ENCODE measurements around the gene SLC4A3. TPM values are rescaled to one million over a fixed set of nuclear protein-coding genes. Genes with fewer than 3 reads are reported as not detected.
A peak's percentile ranks its signal among the peaks of the same experiment; 100 is the strongest.

SLC4A3 gene
- total RNA-seq, 1 experiment from 2014 or later = 8.7 TPM

DNA sequence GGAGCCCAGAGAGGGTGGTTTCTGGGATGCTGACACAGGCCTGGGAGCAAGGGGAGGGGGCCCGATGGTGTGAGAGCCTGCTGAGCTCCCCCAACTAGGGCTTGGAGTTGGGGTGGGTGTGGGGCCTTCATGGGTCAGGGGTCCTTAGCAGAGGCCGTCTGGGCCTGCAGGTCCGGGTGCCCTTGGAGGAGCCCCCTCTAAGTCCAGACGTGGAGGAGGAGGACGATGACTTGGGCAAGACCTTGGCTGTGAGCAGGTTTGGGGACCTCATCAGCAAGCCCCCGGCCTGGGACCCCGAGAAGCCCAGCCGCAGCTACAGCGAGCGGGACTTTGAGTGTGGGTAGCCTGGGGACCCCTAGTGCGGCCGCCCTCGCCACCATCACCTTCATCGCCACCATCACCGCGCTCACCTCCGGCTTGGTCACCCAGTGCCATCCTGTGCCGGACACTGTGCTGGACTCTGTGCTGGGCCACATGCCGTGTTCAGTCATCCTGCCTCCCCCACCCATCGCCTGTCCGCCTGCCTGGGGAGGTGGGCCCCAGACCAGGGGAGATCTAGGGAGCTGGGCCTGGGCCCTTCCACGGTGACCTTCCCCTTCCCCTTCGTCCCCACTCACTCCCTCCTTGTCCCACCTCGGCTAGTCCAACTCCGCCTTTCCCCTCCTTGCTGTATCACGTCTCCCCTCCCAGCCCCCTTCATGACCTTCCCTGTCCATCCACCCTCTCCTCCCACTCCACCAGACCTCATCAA, 980 bp downstream of the SLC4A3 start:
- peaks cover 19% of the 10 kb centered on the region; the same call in 1 of the 2 replicates for H3K27me3 Mint-ChIP-seq (ENCODE audit: low read depth)
- no peak for TF ChIP-seq TEAD1 (CRISPR knock-in tag; IDR thresholded peaks at IDR 0.05)
- TF ChIP-seq, protein P1, sequence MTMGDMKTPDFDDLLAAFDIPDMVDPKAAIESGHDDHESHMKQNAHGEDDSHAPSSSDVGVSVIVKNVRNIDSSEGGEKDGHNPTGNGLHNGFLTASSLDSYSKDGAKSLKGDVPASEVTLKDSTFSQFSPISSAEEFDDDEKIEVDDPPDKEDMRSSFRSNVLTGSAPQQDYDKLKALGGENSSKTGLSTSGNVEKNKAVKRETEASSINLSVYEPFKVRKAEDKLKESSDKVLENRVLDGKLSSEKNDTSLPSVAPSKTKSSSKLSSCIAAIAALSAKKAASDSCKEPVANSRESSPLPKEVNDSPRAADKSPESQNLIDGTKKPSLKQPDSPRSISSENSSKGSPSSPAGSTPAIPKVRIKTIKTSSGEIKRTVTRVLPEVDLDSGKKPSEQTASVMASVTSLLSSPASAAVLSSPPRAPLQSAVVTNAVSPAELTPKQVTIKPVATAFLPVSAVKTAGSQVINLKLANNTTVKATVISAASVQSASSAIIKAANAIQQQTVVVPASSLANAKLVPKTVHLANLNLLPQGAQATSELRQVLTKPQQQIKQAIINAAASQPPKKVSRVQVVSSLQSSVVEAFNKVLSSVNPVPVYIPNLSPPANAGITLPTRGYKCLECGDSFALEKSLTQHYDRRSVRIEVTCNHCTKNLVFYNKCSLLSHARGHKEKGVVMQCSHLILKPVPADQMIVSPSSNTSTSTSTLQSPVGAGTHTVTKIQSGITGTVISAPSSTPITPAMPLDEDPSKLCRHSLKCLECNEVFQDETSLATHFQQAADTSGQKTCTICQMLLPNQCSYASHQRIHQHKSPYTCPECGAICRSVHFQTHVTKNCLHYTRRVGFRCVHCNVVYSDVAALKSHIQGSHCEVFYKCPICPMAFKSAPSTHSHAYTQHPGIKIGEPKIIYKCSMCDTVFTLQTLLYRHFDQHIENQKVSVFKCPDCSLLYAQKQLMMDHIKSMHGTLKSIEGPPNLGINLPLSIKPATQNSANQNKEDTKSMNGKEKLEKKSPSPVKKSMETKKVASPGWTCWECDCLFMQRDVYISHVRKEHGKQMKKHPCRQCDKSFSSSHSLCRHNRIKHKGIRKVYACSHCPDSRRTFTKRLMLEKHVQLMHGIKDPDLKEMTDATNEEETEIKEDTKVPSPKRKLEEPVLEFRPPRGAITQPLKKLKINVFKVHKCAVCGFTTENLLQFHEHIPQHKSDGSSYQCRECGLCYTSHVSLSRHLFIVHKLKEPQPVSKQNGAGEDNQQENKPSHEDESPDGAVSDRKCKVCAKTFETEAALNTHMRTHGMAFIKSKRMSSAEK (CRISPR knock-in tag; IDR thresholded peaks at IDR 0.05; ENCODE audit: borderline replicate concordance) = no peak
- TF ChIP-seq GTF2I (CRISPR knock-in tag; conservative IDR thresholded peaks at IDR 0.05) = no peak
- no peak for TF ChIP-seq MLX (CRISPR knock-in tag; IDR thresholded peaks at IDR 0.05)
- TF ChIP-seq, protein P2, sequence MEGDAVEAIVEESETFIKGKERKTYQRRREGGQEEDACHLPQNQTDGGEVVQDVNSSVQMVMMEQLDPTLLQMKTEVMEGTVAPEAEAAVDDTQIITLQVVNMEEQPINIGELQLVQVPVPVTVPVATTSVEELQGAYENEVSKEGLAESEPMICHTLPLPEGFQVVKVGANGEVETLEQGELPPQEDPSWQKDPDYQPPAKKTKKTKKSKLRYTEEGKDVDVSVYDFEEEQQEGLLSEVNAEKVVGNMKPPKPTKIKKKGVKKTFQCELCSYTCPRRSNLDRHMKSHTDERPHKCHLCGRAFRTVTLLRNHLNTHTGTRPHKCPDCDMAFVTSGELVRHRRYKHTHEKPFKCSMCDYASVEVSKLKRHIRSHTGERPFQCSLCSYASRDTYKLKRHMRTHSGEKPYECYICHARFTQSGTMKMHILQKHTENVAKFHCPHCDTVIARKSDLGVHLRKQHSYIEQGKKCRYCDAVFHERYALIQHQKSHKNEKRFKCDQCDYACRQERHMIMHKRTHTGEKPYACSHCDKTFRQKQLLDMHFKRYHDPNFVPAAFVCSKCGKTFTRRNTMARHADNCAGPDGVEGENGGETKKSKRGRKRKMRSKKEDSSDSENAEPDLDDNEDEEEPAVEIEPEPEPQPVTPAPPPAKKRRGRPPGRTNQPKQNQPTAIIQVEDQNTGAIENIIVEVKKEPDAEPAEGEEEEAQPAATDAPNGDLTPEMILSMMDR (IDR thresholded peaks at IDR 0.05) = no peak
- no peak for TF ChIP-seq PRRX2 (CRISPR knock-in tag; IDR thresholded peaks at IDR 0.05)
- TF ChIP-seq, protein P3, sequence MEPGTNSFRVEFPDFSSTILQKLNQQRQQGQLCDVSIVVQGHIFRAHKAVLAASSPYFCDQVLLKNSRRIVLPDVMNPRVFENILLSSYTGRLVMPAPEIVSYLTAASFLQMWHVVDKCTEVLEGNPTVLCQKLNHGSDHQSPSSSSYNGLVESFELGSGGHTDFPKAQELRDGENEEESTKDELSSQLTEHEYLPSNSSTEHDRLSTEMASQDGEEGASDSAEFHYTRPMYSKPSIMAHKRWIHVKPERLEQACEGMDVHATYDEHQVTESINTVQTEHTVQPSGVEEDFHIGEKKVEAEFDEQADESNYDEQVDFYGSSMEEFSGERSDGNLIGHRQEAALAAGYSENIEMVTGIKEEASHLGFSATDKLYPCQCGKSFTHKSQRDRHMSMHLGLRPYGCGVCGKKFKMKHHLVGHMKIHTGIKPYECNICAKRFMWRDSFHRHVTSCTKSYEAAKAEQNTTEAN (CRISPR knock-in tag; IDR thresholded peaks at IDR 0.05) = no peak
- no peak overlapping the region for H3K27ac Mint-ChIP-seq
- H3K9me3 Mint-ChIP-seq = no peaks in the 10 kb centered on the region
- no peak for ATAC-seq
- ChIA-PET CTCF (interaction anchor here (0.8 to 3.9 kb wide), 8 partner anchors 9 to 136 kb away, joined by 3 to 24 read pairs (median 3); no protein-coding TSS in a partner anchor), POLR2A (no interaction called here)
- H3K4me3 Mint-ChIP-seq = peak overlapping the region; percentile 61
- H3K36me3 Mint-ChIP-seq = no peaks in the 10 kb centered on the region
- peaks cover 6% of the 10 kb centered on the region for H3K4me1 Mint-ChIP-seq
- no peak for DNase-seq (ENCODE audit: low spot score)

- DNase-seq (ENCODE audit: low spot score) (no peak), ATAC-seq (no peak)
- CTCF ChIA-PET = interaction anchor here (1.2 to 3.9 kb wide), 4 partner anchors 9 to 69 kb away, joined by 3 to 24 read pairs (median 12); no protein-coding TSS in a partner anchor
- POLR2A ChIA-PET = interaction anchor here (1.0 kb wide), 1 partner anchor 9 kb away, joined by 3 read pairs; no protein-coding TSS in a partner anchor
- Mint-ChIP-seq H3K4me3 (no peak overlapping the region), H3K4me1 (peaks cover 6% of the 10 kb centered on the region), H3K36me3 (no peaks in the 10 kb centered on the region), H3K27ac (no peak overlapping the region), H3K9me3 (no peaks in the 10 kb centered on the region), H3K27me3 (ENCODE audit: low read depth) (peaks cover 19% of the 10 kb centered on the region; the same call in 1 of the 2 replicates)
- TF ChIP-seq JAZF1 (CRISPR knock-in tag; IDR thresholded peaks at IDR 0.05) (no peak), NR3C1 (CRISPR knock-in tag; conservative IDR thresholded peaks at IDR 0.05; ENCODE audit: low read depth) (no peak), FOXJ3 (CRISPR knock-in tag; IDR thresholded peaks at IDR 0.05; ENCODE audit: borderline replicate concordance) (no peak)
- TF ChIP-seq, protein P4, sequence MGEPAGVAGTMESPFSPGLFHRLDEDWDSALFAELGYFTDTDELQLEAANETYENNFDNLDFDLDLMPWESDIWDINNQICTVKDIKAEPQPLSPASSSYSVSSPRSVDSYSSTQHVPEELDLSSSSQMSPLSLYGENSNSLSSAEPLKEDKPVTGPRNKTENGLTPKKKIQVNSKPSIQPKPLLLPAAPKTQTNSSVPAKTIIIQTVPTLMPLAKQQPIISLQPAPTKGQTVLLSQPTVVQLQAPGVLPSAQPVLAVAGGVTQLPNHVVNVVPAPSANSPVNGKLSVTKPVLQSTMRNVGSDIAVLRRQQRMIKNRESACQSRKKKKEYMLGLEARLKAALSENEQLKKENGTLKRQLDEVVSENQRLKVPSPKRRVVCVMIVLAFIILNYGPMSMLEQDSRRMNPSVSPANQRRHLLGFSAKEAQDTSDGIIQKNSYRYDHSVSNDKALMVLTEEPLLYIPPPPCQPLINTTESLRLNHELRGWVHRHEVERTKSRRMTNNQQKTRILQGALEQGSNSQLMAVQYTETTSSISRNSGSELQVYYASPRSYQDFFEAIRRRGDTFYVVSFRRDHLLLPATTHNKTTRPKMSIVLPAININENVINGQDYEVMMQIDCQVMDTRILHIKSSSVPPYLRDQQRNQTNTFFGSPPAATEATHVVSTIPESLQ (CRISPR knock-in tag; IDR thresholded peaks at IDR 0.05) = no peak
Observed at GRCh38 chr2:219628986-219629901, 1.8 kb downstream of the SLC4A3 start.
